Inflammatory macrophage treated with lipopolysaccharide for 1 hour (primary cell): ENCODE measurements around the gene ZER1.
"Not testable (repeated sequence)": the region's sequence is repeated elsewhere in the genome, so short reads cannot be mapped to it uniquely, and the experiment has no call there.

Experiments
- DNase-seq, 2 donors: peaks; one replicate each; pipeline ENCODE4 v3.0.0-alpha.2; 2020 to 2022

Gene ZER1

DNA sequence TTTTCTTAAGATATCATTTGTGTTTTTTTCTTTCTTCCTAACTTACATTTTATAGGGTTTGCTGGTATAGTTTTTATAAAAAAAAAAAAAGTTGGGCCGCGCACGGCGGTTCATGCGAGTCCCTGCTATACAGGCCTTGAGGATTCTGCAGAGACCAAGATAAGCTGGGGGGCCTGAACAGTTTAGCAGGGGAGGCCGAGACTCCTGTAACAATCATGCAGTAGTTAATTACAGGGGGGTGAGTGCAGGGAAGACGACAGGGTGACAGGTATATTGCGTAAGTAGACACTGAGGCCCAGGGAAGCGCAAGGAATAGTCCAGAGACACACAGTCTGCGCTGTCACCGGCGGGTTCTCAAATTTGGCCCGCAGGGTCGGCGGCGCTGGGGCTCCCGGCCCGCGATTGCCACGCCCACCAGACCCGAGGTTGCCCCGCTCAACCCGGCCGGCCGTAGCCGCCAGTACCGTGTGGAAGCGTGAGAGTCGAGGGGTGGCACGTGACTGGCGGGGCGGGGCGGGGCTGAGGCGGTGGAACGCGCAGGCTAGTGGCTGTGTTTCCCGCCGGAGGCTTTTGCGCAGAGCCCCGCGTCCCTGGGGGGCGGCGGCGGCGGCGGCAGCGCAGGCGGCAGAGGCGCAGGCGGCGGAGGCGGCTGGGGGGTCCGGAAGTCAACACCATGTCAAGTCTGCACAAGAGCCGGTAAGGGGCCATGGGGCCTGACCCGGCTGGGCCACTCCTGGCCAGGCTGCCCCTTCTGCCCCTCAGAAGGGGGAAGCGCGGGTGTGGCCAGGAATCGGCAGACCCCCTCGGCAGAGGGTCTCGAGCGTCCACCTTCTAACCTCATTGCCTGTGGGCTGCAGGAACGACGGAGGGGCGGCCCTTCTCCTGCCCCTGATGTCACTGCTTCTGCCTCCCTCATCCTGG, 15.2 kb upstream of the ZER1 start, which contains the start of gene TBC1D13:
TSS of gene TBC1D13 (plus strand) at position 573 of the 921 bp plus-strand sequence. CDS start at position 674, 101 bp downstream.
- DNase-seq = peak; percentile 64 to 90

DNA sequence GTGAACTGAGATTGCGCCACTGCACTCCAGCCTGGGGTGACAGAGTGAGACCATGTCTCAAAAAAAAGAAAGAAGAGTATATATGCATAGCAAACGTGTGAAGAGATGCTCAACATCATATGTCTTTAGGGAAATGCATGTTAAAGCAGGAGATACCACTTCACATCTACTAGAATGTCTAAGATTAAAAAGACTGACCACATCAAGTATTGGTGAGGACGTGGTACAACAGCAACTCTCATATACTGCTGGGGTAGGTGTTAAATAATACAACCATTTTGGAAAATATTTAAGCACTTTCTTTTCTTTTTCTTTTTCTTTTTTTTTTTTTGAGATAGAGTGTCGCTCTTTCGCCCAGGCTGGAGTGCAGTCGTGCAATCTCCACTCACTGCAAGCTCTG, 13.7 kb upstream of the ZER1 start:
- DNase-seq = no peak

DNA sequence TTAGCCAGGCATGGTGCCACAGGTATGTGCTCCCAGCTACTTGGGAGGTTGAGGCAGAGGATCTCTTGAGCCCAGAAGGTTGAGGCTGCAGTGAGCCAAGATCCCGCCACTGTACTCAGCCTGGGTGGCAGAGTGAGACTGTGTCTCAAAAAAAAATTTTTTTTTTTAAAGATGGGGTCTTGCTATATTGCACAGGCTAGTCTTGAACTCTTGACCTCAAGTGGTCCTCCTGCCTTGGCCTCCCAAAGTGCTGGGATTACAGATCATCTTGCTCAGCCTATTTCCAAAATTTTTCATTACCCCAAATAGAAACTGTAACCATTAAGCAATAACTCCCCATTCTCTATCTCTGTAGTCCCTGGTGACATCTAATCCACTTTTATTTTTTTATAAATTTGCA, 10.9 kb upstream of the ZER1 start:
- DNase-seq = no peak

DNA sequence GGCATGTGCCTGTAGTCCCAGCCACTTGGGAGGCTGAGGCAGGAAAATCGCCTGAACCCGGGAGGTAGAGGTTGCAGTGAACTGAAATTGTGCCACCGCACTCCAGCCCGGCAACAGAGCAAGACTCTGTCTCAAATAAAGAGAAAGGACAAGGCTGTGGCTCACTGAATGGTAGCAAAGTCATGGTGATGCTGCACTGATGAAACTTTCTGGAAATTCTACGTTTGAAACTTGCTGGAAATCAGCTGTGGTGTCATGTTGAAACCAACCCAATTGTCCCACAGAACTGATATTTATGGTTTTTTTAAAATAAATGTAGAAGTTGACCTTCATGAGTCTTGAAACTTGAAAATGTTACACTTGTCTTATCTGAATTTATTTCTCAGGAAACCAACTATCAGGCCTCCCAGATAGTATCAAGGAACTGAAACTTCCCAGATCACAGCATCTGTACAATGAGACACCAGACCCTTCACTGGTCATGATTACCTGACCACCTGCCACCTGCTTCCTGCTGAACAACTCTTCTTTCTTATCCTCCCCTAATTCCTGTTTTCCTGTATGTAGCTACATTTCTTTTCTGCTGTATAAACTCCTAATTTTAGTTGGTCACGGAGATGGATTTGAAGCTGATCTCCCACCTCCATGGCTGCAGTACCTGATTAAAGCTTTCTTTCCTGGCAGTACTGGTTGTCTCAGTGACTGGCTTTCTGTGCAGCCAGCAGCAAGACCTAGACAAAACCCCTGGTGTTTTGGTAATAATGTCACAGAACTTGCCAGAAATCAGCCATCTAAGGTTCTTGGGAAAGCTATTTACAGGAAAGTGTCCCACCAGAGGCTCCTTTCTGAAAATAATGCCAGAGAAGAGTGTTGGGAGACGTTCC, 9.7 kb upstream of the ZER1 start:
- peak; percentile 59 to 63 for DNase-seq

- not testable (repeated sequence) for DNase-seq
These were observed 8.4 kb upstream of the ZER1 start for GRCh38 chr9:128780093-128780492.

DNA sequence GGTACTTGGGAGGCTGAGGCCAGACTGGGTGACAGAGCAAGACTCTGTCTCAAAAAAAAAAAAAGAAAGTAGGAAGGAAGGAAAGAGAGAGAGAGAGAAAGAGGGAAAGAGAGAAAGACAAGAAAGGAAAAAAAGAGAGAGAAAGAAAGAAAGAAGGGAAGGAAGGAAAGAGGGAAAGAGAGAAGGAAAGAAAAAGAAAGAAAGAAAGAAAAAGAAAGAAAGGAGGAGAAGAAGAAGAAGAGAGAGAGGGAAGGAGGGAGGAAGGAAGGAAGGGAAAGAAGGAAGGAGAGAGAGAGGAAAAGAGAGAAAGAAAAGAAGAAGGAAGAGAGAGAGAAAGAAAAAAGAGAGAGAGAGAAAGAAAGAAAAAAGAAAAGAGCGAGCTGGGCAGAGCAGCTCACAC, 3.1 kb upstream of the ZER1 start:
- no peak for DNase-seq

GRCh38 chr9:128773049-128773448, 1.3 kb upstream of the ZER1 start:
- no peak for DNase-seq

DNA sequence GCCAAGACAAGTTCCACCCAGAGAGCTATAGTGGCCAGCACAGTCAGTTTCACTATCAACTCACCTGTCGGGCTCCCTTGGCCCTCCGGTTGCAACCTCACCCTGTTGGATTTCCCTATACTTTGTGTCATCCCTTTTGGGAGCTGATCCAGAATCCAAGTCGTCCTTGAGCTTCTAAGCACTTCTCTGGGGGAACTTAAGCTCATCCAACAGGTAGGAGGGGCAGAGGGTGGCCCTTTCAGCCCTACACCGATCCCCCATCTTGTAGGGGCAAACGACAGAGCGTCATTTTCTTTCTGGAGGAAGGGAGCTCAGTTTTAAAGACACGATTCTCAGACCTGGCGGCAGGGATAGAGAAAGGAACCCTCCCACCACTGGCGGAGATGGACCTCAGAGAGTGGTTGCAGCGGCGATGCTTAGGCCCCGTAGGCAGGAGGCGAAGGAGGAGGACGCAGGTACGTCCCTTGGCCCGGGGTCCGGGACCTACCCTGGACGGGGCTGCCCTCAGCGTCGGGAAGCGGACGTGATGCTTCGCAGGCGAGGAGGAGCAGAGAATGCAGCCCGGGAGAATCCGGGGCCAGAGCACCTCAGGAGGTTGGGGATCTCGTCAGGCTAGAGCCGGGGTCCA, 519 bp downstream of the ZER1 start:
- DNase-seq = peak in 1 of 2 donors; percentile 0

- DNase-seq = no peak
These were observed 1.3 kb downstream of the ZER1 start for GRCh38 chr9:128770286-128771030.

DNA sequence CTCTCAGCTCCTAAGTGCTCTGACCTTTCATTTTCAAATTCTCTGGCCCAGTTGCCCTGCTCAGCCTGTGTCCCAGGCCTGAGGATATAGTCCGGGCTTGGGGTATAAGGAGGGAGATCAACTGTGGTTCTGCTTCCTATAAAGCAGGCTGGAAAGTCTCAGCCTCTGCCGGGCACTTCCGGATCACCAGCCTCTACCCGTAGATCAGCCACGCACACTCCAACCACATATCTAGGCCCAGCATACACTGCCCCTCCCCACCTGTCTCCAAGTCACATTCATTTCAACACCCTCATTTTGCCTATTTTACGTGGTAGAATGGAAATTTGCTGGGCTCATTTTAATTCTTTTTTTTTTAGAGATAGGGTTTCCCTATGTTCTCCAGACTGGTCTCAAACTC, 3.1 kb downstream of the ZER1 start:
- DNase-seq = no peak

GRCh38 chr9:128765499-128765898, 6.2 kb downstream of the ZER1 start:
- no peak for DNase-seq

DNA sequence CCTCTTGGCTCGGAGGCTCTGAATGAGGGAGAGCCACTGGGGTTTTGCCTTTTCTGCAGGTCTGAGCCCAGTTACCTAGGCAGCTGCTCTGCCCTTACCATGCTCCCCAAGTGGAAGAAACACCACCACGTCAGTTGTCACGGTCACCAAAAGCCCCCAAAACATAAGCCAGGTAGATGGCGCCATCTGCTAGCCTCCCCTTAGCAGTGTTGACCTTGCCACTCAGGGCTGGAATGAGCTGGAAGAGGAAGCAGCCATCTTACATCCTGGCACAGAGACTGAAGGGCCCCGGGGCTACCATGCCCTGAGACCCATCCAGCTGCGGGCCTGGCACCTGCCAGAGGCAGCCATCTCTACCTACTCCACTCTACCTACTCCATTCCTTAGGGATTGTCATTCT, 7.4 kb downstream of the ZER1 start:
- no peak for DNase-seq

- DNase-seq = no peak
These were observed 8.9 kb downstream of the ZER1 start for GRCh38 chr9:128762671-128763449.

DNA sequence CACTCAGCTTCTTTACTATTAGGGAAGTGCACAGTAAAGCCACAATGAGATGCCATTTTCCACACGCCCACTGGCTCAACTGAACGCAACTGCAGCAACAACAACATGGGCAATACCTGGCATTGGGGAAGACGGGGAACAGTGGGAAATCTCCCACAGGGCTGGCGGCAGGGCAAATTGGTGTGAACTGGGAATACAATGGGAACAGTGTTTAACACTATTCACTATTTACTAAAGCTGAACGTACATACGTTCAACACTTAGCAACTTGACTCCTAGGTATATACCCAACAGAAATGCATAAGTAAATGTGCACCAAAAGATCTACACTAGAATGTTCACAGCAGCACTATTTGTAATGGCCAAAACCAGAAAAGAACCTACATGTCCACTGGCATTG, 14.1 kb downstream of the ZER1 start:
- peak in 1 of 2 donors; percentile 6 for DNase-seq

- DNase-seq = no peak
These were observed 18.1 kb downstream of the ZER1 start for GRCh38 chr9:128753627-128754026.

DNA sequence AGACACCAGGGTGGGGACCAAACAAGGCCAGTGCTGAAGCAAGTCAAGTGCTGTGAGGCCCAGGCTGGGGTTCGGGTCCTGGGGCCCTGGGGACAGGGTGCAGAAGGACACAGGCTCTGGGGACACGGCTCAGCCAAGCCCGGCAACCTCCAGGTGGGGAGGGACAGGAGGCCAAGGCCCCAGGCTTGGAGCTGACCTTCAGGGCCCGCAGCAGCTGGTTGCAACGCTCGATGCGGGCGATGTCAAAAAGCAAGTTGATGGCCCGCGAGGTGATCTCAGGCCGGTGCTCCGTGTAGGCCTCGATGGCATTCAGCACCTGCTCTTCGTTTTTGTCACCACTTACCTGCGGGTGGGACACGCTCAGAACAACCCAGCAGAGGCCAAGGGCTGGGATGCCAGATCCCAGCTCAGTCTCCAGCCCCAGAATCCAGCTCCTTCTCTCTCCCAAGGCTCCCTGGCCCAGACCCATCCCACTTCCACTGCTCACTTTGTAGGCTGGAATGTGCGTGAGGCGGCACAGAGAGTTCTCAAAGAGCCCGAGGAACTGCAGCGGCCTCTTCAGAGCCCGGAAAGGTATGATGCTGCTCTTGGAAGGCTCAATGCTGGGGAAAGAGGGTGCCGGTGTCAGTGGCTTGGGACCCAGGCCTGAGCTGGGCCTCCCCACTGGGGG, 20.7 kb downstream of the ZER1 start:
- no peak for DNase-seq

DNA sequence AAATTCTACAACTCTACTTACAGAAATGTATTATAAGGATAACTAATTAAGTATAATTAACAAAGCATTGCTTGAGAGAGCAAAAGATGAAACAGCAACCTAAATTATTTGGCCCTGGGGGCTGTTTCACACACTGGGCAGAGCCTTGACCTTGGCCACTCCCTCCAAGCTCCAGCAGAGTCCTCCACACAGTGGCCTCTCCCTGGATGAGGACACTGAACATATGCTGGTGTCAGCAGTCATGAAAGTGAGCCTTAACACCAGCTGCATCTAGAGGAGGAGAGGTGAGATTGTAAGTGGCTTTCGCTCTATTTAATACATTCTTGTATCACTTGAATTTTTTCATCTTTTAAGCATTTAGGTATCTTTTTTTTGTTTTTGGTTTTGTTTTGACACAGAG, 24.5 kb downstream of the ZER1 start:
- no peak for DNase-seq

DNA sequence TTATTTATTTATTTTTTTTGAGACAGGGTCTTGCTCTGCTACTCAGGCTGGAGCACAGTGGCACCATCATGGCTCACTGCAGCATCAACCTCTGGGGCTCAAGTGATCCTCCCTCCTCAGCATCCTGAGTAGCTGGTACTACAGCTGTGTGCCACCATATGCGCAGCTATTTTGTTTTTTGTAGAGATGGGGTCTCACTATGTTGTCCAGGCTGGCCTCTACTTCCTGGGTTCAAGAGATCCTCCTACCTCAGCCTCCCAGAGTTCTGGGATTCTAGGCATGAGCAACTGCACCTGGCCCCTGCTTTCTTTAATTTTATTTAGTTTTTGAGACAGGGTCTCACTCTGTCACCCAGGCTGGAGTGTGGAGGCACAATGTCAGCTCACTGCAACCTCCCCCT, 28.3 kb downstream of the ZER1 start:
- no peak for DNase-seq

DNA sequence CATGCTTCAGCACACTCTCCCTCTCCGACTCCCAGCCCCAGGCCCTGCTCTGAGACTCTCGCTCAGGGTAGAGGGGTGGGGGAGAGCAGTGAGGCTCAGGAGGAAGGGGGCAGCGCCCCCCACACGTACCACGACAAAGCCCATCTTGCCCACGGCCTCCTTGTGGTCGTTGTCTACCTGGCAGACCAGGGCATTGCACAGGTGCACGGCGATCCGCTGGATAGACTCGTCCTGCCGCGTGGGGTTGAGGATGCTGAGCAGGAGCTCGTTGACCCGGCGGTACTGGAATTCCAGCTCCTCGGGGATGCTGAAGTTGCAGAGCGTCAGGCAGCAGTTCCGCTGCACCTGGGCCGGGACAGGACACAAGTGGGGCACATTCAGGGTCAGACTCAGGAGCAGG, 29.3 kb downstream of the ZER1 start:
- no peak for DNase-seq

GRCh38 chr9:128735373-128735772, 36.4 kb downstream of the ZER1 start:
- no peak for DNase-seq

- peak; percentile 61 to 69 for DNase-seq
These were observed 38.5 kb downstream of the ZER1 start for GRCh38 chr9:128733256-128733655.
